ENCODE measurements around the gene MAP3K4.

The MAP3K4 gene

GRCh38 chr6:160959726-160960435 lies 31.7 kb upstream of the MAP3K4 start:
- no peaks in the 10 kb centered on the region for H3K27me3 ChIP-seq (ENCODE audit: control insufficient read depth, insufficient read depth, low read length)
- no peaks in the 10 kb centered on the region for H3K4me1 ChIP-seq (ENCODE audit: control insufficient read depth, insufficient read depth, low read length)
- H3K27ac ChIP-seq (ENCODE audit: low read length): no peak overlapping the region
- H3K9me3 ChIP-seq (ENCODE audit: control insufficient read depth, insufficient read depth, low read length): no peaks in the 10 kb centered on the region
- H3K4me3 ChIP-seq (ENCODE audit: low read length): no peak overlapping the region
- H3K36me3 ChIP-seq (ENCODE audit: control insufficient read depth, insufficient read depth, low read length): no peaks in the 10 kb centered on the region
- no CpG with 5 or more reads among the region's 7 CpGs for WGBS (ENCODE audit: insufficient coverage, insufficient read length)
- DNase-seq (ENCODE audit: low read depth, low spot score): no peak

DNA sequence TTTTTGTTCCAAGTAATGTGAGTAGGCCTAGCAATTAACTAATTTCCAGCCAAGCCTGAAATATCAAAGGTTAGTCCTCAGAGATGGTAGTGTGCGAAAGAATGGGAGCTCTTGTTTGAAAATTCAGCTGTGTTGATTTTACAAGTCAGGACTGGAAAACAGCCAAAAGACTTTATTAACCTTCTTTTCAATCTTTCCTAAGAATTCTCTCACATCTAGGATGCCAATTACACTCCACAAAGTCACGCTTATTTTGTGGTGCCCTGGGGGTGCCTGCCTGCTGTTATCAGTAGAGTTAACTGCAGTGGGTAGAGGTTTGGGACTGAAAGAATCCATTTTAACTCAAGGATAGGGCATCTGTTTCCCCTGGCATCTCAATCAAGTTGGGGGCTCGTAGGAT lies 30.7 kb upstream of the MAP3K4 start:
- DNase-seq (ENCODE audit: low read depth, low spot score): no peak

GRCh38 chr6:160962835-160963623 lies 28.5 kb upstream of the MAP3K4 start:
- no peaks in the 10 kb centered on the region for H3K9me3 ChIP-seq (ENCODE audit: control insufficient read depth, insufficient read depth, low read length)
- H3K27ac ChIP-seq (ENCODE audit: low read length): no peak overlapping the region
- no peaks in the 10 kb centered on the region for H3K27me3 ChIP-seq (ENCODE audit: control insufficient read depth, insufficient read depth, low read length)
- no peaks in the 10 kb centered on the region for H3K36me3 ChIP-seq (ENCODE audit: control insufficient read depth, insufficient read depth, low read length)
- H3K4me1 ChIP-seq (ENCODE audit: control insufficient read depth, insufficient read depth, low read length): no peaks in the 10 kb centered on the region
- no CpG with 5 or more reads among the region's 15 CpGs for WGBS (ENCODE audit: insufficient coverage, insufficient read length)
- DNase-seq (ENCODE audit: low read depth, low spot score): no peak
- no peak overlapping the region for H3K4me3 ChIP-seq (ENCODE audit: low read length)

More for the DNA sequence above, 30.7 kb upstream of the MAP3K4 start:
- H3K4me1 ChIP-seq (ENCODE audit: control insufficient read depth, insufficient read depth, low read length): no peaks in the 10 kb centered on the region
- H3K27ac ChIP-seq (ENCODE audit: low read length): no peak overlapping the region
- no peaks in the 10 kb centered on the region for H3K9me3 ChIP-seq (ENCODE audit: control insufficient read depth, insufficient read depth, low read length)
- H3K4me3 ChIP-seq (ENCODE audit: low read length): no peak overlapping the region
- H3K27me3 ChIP-seq (ENCODE audit: control insufficient read depth, insufficient read depth, low read length): no peaks in the 10 kb centered on the region
- no peaks in the 10 kb centered on the region for H3K36me3 ChIP-seq (ENCODE audit: control insufficient read depth, insufficient read depth, low read length)
- WGBS (ENCODE audit: insufficient coverage, insufficient read length): no CpG with 5 or more reads among the region's 3 CpGs

DNA sequence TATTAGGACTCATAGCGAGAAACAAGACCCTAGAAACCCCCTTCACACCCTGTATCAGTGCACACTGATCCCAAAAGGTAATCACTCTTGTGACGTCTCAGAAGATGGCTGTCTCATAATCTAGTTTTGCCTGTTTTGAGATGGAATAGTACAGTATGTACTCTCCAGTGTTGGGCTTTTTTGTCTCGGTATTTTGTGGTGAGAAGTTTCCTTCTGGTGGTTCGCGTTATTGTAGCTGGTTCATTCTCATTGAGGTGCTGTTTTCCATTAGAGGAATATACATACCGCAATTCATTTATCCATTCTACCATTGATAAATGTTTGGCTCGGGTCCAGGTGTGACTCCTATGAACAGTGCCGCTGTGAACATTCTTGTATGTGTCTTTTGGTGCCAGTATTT lies 27.9 kb upstream of the MAP3K4 start:
- no peaks in the 10 kb centered on the region for H3K4me1 ChIP-seq (ENCODE audit: control insufficient read depth, insufficient read depth, low read length)
- H3K9me3 ChIP-seq (ENCODE audit: control insufficient read depth, insufficient read depth, low read length): no peaks in the 10 kb centered on the region
- DNase-seq (ENCODE audit: low read depth, low spot score): no peak
- H3K27me3 ChIP-seq (ENCODE audit: control insufficient read depth, insufficient read depth, low read length): no peaks in the 10 kb centered on the region
- H3K36me3 ChIP-seq (ENCODE audit: control insufficient read depth, insufficient read depth, low read length): no peaks in the 10 kb centered on the region
- no peak overlapping the region for H3K4me3 ChIP-seq (ENCODE audit: low read length)
- no peak overlapping the region for H3K27ac ChIP-seq (ENCODE audit: low read length)
- no CpG with 5 or more reads among the region's 8 CpGs for WGBS (ENCODE audit: insufficient coverage, insufficient read length)

GRCh38 chr6:160965893-160966292 lies 25.7 kb upstream of the MAP3K4 start:
- Histone ChIP-seq H3K9me3 (ENCODE audit: control insufficient read depth, insufficient read depth, low read length) (no peaks in the 10 kb centered on the region), H3K36me3 (ENCODE audit: control insufficient read depth, insufficient read depth, low read length) (no peaks in the 10 kb centered on the region), H3K4me3 (ENCODE audit: low read length) (no peak overlapping the region), H3K4me1 (ENCODE audit: control insufficient read depth, insufficient read depth, low read length) (no peaks in the 10 kb centered on the region), H3K27ac (ENCODE audit: low read length) (no peak overlapping the region), H3K27me3 (ENCODE audit: control insufficient read depth, insufficient read depth, low read length) (no peaks in the 10 kb centered on the region)
- no peak for DNase-seq (ENCODE audit: low read depth, low spot score)
- WGBS (ENCODE audit: insufficient coverage, insufficient read length): no CpG with 5 or more reads among the region's 5 CpGs

- no CpG with 5 or more reads among the region's 7 CpGs for WGBS (ENCODE audit: insufficient coverage, insufficient read length)
- no peaks in the 10 kb centered on the region for H3K4me1 ChIP-seq (ENCODE audit: control insufficient read depth, insufficient read depth, low read length)
These were observed 24.9 kb upstream of the MAP3K4 start for GRCh38 chr6:160966493-160967229.

GRCh38 chr6:160967351-160967750 lies 24.2 kb upstream of the MAP3K4 start:
- no peaks in the 10 kb centered on the region for H3K27me3 ChIP-seq (ENCODE audit: control insufficient read depth, insufficient read depth, low read length)
- H3K36me3 ChIP-seq (ENCODE audit: control insufficient read depth, insufficient read depth, low read length): no peaks in the 10 kb centered on the region
- H3K27ac ChIP-seq (ENCODE audit: low read length): no peak overlapping the region
- no peak overlapping the region for H3K4me3 ChIP-seq (ENCODE audit: low read length)
- H3K4me1 ChIP-seq (ENCODE audit: control insufficient read depth, insufficient read depth, low read length): no peaks in the 10 kb centered on the region
- H3K9me3 ChIP-seq (ENCODE audit: control insufficient read depth, insufficient read depth, low read length): no peaks in the 10 kb centered on the region
- no CpG with 5 or more reads among the region's 4 CpGs for WGBS (ENCODE audit: insufficient coverage, insufficient read length)
- DNase-seq (ENCODE audit: low read depth, low spot score): no peak

More at GRCh38 chr6:160966493-160967229, 24.9 kb upstream of the MAP3K4 start:
- no peaks in the 10 kb centered on the region for H3K36me3 ChIP-seq (ENCODE audit: control insufficient read depth, insufficient read depth, low read length)
- H3K27me3 ChIP-seq (ENCODE audit: control insufficient read depth, insufficient read depth, low read length): no peaks in the 10 kb centered on the region
- no peaks in the 10 kb centered on the region for H3K9me3 ChIP-seq (ENCODE audit: control insufficient read depth, insufficient read depth, low read length)
- no peak overlapping the region for H3K27ac ChIP-seq (ENCODE audit: low read length)
- no peak overlapping the region for H3K4me3 ChIP-seq (ENCODE audit: low read length)
- DNase-seq (ENCODE audit: low read depth, low spot score): no peak

GRCh38 chr6:160967833-160968232 lies 23.7 kb upstream of the MAP3K4 start:
- Histone ChIP-seq H3K36me3 (ENCODE audit: control insufficient read depth, insufficient read depth, low read length) (no peaks in the 10 kb centered on the region), H3K27ac (ENCODE audit: low read length) (no peak overlapping the region), H3K9me3 (ENCODE audit: control insufficient read depth, insufficient read depth, low read length) (no peaks in the 10 kb centered on the region), H3K4me3 (ENCODE audit: low read length) (no peak overlapping the region), H3K27me3 (ENCODE audit: control insufficient read depth, insufficient read depth, low read length) (no peaks in the 10 kb centered on the region), H3K4me1 (ENCODE audit: control insufficient read depth, insufficient read depth, low read length) (no peaks in the 10 kb centered on the region)
- WGBS (ENCODE audit: insufficient coverage, insufficient read length): no CpG with 5 or more reads among the region's 1 CpG
- no peak for DNase-seq (ENCODE audit: low read depth, low spot score)

DNA sequence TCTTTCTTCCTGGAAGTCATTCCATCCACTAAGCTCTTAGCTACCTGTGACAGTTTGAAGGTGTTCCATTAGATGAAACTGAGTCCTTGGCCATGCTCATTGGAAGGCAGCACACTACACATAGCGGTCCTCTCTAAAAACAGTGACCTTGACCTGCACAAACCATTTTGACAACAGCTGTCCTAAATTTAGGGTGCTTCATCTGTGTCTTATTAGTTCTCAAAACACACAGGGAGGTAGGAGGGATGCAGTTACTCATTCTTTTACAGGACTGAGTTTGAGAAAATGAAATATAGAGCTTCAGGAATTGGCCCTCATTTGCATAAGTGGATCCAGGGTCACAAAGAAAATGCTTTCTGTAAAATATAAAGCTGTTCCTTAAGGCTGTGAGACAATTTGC lies 20.4 kb upstream of the MAP3K4 start:
- H3K27me3 ChIP-seq (ENCODE audit: control insufficient read depth, insufficient read depth, low read length): no peaks in the 10 kb centered on the region
- no peak overlapping the region for H3K27ac ChIP-seq (ENCODE audit: low read length)
- no peaks in the 10 kb centered on the region for H3K4me1 ChIP-seq (ENCODE audit: control insufficient read depth, insufficient read depth, low read length)
- no peak for DNase-seq (ENCODE audit: low read depth, low spot score)
- H3K4me3 ChIP-seq (ENCODE audit: low read length): no peak overlapping the region
- H3K9me3 ChIP-seq (ENCODE audit: control insufficient read depth, insufficient read depth, low read length): no peaks in the 10 kb centered on the region
- no peaks in the 10 kb centered on the region for H3K36me3 ChIP-seq (ENCODE audit: control insufficient read depth, insufficient read depth, low read length)
- no CpG with 5 or more reads among the region's 1 CpG for WGBS (ENCODE audit: insufficient coverage, insufficient read length)

DNA sequence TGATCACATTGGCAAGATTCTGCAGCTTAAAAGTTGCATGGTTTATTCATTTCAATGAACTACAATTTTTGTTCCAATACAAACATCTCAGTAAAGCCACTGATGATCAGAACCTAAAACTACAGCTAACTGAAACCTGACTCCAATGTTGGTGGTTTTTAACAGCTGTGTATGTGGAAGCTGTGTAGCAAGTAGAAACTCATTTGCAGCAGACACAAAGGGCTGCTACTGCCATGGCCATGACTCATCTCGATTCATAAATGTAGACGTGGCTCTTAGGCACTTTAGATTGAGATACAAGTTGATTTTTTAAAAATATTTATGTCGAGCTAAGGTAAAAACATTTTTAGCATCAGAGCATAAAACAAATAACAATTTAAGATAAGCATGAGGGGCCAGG lies 19.5 kb upstream of the MAP3K4 start:
- Histone ChIP-seq H3K27me3 (ENCODE audit: control insufficient read depth, insufficient read depth, low read length) (no peaks in the 10 kb centered on the region), H3K4me3 (ENCODE audit: low read length) (no peak overlapping the region), H3K27ac (ENCODE audit: low read length) (no peak overlapping the region), H3K4me1 (ENCODE audit: control insufficient read depth, insufficient read depth, low read length) (no peaks in the 10 kb centered on the region), H3K9me3 (ENCODE audit: control insufficient read depth, insufficient read depth, low read length) (no peaks in the 10 kb centered on the region), H3K36me3 (ENCODE audit: control insufficient read depth, insufficient read depth, low read length) (no peaks in the 10 kb centered on the region)
- no peak for DNase-seq (ENCODE audit: low read depth, low spot score)
- WGBS (ENCODE audit: insufficient coverage, insufficient read length): no CpG with 5 or more reads among the region's 3 CpGs
